GM12878 (cell line): ENCODE results near the gene CD68. TPM values are rescaled to one million over a fixed set of nuclear protein-coding genes. Genes with fewer than 3 reads are reported as not detected.

ENCODE experiments used
- ATF2 ChIP-seq: IDR thresholded peaks from 2 replicates; pipeline ENCODE4 v1.6.1; 2012; ENCODE audit warnings: low read length, inconsistent platforms
- CBFB ChIP-seq: IDR thresholded peaks from 2 replicates; pipeline ENCODE4 v1.6.1; 2016; ENCODE audit warnings: antibody characterized with exemption, low read depth
- CHD1 ChIP-seq: IDR thresholded peaks from 2 replicates; pipeline ENCODE4 v1.6.1; 2012; ENCODE audit warnings: low read depth, low read length, improper control_type of control experiment
- CREM ChIP-seq: IDR thresholded peaks from 2 replicates; pipeline ENCODE4 v1.6.1; 2014; ENCODE audit warnings: antibody characterized with exemption, low read depth
- CUX1 ChIP-seq: IDR thresholded peaks from 2 replicates; pipeline ENCODE4 v1.6.1; 2012; ENCODE audit warnings: improper control_type of control experiment, low read depth, low read length; ENCODE audit not compliant: insufficient replicate concordance
- ELK1 ChIP-seq: IDR thresholded peaks from 2 replicates; pipeline ENCODE4 v1.6.1; 2012; ENCODE audit warnings: low read depth, low read length, improper control_type of control experiment
- IKZF2 ChIP-seq, 2 experiments: fragments of 450-650 bp; IDR thresholded peaks; 2 replicates each; pipeline ENCODE4 v1.6.1; 2017; ENCODE audit warnings: mild to moderate bottlenecking in 2 of 2, moderate library complexity in 2 of 2
- IRF3 ChIP-seq: fragments of 450-650 bp; IDR thresholded peaks from 2 replicates; pipeline ENCODE4 v1.6.1; 2014; ENCODE audit warnings: mild to moderate bottlenecking
- NFXL1 ChIP-seq: fragments of 450-650 bp; IDR thresholded peaks from 2 replicates; pipeline ENCODE4 v1.6.1; 2017; ENCODE audit warnings: antibody characterized with exemption, mild to moderate bottlenecking, borderline replicate concordance
- PAX8 ChIP-seq: fragments of 450-650 bp; IDR thresholded peaks from 2 replicates; pipeline ENCODE4 v1.6.1; 2017; ENCODE audit warnings: mild to moderate bottlenecking, moderate library complexity
- PBX3 ChIP-seq: IDR thresholded peaks from 2 replicates; pipeline ENCODE4 v1.6.1; 2011; ENCODE audit warnings: mild to moderate bottlenecking, low read depth, low read length, moderate library complexity; ENCODE audit not compliant: insufficient replicate concordance
- PML ChIP-seq: IDR thresholded peaks from 2 replicates; pipeline ENCODE4 v1.6.1; 2012; ENCODE audit warnings: low read length, inconsistent platforms
- SIN3A ChIP-seq: IDR thresholded peaks from 2 replicates; pipeline ENCODE4 v1.6.1; 2012; ENCODE audit warnings: low read depth, low read length, improper control_type of control experiment
- ZNF687 ChIP-seq: fragments of 450-650 bp; IDR thresholded peaks from 2 replicates; pipeline ENCODE4 v1.6.1; 2017; ENCODE audit warnings: mild to moderate bottlenecking, moderate library complexity
- ZSCAN29 ChIP-seq: fragments of 450-650 bp; IDR thresholded peaks from 2 replicates; pipeline ENCODE4 v1.6.1; 2017; ENCODE audit warnings: mild to moderate bottlenecking, moderate library complexity
- polyA plus RNA-seq, 11 experiments: library from polyadenylated mRNA; depleted of rRNA in 4 of 11; unstranded in 6 of 11; stranded (reverse) in 5 of 11; fragments of >200 nt; fragmentation: Nextera tagmentation in 4 of 11; fragmentation: Illumina TruSeq in 1 of 11; extraction: Ambion mirVana in 4 of 11; extraction: Trizol in 1 of 11; gene quantifications; 1 replicate in 1 of 11; 2 replicates in 10 of 11; pipeline versions ENCODE4 v1.2.1 to v1.2.3, GENCODE V29; 2011 to 2016; ENCODE audit warnings: inconsistent platforms in 2 of 11, missing spikeins in 2 of 11, low read depth in 1 of 11
- total RNA-seq, 4 experiments: library from RNA; depleted of rRNA in 3 of 4; stranded (reverse); fragments of >200 nt in 3 of 4; fragmentation: Illumina TruSeq in 1 of 4; extraction: Trizol in 1 of 4; gene quantifications; 2 replicates each; pipeline versions ENCODE4 v1.2.1 to v1.2.3, GENCODE V29; 2013 to 2021

The CD68 gene
- total and polyA plus RNA-seq, 10 of the 15 experiments (the other 5 are each of a cell fraction or from before 2014, with no cell fraction given) = 2.6 to 6.9 (median 3.8) TPM

- TF ChIP-seq PBX3 (peak; percentile 100), ZSCAN29 (no peak), CREM (peak; percentile 95), NFXL1 (no peak), CBFB (peak; percentile 94), IKZF2 (IDR thresholded peaks at IDR 0.05) (peak in 1 of 2 experiments; percentile 66; a peak in 1 of 4 replicates), CUX1 (no peak), ELK1 (peak; percentile 78; the same call in 1 of the 2 replicates), PAX8 (no peak), IRF3 (peak; percentile 99), ZNF687 (peak; percentile 71), PML (peak; percentile 99), ATF2 (0 out of 2 replicates have a peak, but pooled peaks have one; percentile 66), SIN3A (no peak), CHD1 (peak; percentile 67; the same call in 1 of the 2 replicates)
These were observed 6.7 kb upstream of the CD68 start (continued) for GRCh38 chr17:7572588-7573323.
